HG02981 (cell line): ENCODE measurements around the gene LORICRIN.
"Not testable (repeated sequence)": the region's sequence is repeated elsewhere in the genome, so short reads cannot be mapped to it uniquely, and the experiment has no call there.

Source experiments
- ATAC-seq: cut with Tn5 transposase; IDR thresholded peaks from one replicate; pipeline ENCODE4 v1.9.1; 2021; ENCODE audit warnings: mild to moderate bottlenecking, moderate library complexity; ENCODE audit not compliant: unreplicated experiment

LORICRIN gene, protein sequence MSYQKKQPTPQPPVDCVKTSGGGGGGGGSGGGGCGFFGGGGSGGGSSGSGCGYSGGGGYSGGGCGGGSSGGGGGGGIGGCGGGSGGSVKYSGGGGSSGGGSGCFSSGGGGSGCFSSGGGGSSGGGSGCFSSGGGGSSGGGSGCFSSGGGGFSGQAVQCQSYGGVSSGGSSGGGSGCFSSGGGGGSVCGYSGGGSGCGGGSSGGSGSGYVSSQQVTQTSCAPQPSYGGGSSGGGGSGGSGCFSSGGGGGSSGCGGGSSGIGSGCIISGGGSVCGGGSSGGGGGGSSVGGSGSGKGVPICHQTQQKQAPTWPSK

GRCh38 chr1:153259387-153259786 lies at the start of gene LORICRIN:
Gene LORICRIN, plus strand, starts transcription at chr1:153259687. Its CDS starts 1,263 bp downstream, at chr1:153260950.
- no peak for ATAC-seq

DNA sequence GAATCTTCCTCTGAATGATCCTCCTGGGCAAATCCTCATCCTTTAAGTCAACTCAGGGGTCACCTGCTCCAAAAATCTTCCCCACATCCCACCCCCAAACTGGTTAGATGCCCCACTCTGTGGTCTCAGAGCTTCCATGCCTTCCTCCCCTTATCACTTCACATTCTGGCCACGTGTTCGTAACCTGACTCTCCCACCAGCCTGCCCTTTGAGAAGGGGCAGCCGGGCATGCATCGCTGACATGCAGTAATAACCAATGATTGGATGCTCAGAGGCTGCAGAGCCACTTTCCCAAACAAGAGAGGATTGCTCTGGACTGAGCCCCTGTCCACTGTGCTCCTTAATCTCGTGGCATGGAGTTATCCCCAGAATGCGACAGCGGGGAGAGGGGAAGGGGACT lies 49.3 kb upstream of the LORICRIN start:
- no peak for ATAC-seq

GRCh38 chr1:153212201-153212600 lies 47.3 kb upstream of the LORICRIN start:
- no peak for ATAC-seq

DNA sequence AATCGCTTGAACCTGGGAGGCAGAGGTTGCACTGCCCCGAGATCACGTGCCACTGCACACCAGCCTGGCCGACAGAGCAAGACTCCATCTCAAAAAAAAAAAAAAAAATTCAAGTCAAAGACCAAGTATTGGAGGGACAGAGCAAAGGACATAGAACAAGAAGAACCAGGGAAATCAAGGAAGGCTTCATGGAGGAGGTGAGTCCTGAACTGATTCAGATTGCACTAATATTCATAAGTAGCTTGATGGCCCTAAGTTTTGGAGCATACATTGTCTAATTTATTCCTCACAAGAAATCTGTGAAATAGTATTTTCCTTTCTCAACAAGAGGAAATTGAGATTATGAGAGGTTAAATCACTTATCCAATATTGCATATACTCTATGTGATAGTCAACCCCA lies 46.0 kb upstream of the LORICRIN start:
- ATAC-seq, result no peak

GRCh38 chr1:153217212-153217611 lies 42.3 kb upstream of the LORICRIN start, which contains the start of gene PRR9:
Gene PRR9, plus strand, starts transcription at chr1:153217584. Its CDS starts 561 bp downstream, at chr1:153218145.
- no peak for ATAC-seq

DNA sequence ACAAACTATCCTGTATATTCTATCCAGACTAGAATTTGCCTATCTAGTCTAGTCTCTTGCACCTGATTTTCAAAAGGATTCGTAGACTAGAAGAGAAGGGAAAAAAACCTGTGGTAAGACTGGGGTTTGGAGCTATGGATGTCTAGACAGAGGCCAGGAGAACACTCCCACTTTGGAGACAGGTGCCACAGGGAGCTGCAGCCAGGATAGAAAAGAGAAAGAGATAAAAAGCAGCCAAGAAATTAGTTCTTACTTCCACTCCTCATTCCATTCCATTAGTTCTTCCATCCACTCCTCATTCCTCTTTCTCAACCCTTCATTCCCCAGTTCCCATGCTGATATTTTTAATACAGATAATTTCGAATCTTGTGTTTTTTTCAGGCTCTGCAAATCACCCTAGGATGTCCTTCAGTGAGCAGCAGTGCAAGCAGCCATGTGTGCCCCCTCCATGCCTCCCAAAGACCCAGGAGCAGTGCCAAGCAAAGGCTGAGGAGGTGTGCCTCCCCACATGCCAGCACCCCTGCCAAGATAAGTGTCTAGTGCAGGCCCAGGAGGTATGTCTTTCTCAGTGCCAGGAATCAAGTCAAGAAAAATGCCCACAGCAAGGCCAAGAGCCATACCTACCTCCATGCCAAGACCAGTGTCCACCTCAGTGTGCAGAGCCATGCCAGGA lies 41.6 kb upstream of the LORICRIN start:
- ATAC-seq, result no peak

GRCh38 chr1:153220606-153221303 lies 38.7 kb upstream of the LORICRIN start:
- ATAC-seq, result no peak

DNA sequence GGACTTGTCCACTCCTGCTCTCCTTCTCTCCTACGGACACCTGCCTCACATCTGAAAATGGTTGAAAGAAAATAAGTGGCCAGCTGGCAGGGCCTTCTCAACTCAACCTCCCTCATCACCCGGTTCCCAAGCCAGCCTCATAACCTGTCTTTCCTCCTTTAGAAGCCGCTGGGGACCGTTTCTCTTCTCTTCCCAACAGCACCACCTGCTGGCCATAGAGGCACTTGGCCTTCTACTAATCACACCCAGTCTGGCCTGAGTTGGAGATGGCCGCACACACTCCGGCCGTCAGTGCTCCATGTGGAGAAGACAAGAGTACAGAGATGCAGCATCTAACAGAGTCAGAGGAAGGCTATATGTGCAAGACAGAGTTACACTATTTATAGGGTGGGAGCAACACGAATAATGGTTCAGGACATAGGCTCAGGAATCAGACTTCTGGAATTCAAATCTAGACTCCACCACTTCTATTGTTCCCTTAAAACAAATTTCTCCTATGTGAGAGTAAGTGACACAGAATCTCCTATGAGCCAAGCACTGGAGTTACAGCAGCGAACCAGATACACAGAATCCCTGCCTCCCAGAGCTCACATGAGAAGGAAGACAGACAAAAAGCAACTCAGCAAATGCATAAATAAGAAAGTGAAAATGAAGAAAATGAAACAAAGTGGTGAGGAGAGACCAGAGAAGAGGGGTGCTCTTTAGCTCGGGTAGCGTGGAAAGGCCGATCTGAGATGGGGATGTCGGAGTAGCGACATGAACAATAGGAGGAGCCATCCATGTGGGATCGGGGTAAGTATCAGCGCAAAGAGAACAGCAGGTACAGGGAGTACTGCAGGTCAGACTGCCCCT lies 36.2 kb upstream of the LORICRIN start:
- ATAC-seq, result peak; percentile 85

DNA sequence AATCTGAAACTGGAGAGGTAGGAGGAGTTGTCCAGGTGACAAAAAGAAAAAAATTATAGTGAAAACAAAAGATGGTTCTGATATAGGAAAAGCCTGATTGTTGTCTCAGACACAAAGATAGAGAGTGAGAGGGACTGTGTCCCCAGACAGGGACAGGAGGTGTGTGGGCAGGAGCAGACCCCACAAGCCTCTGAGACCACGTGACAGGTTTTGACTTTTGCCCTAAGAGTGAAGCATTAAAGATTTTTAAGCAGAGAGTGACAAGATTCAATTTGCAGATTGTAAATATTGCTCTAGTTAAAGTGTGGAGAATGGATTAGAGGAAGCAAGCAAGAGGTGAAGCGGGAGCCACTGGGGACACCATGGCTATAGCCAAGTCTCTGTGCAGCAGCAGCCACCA lies 31.7 kb upstream of the LORICRIN start:
- no peak for ATAC-seq

- no peak for ATAC-seq
Measured at GRCh38 chr1:153228491-153228890, 31.0 kb upstream of the LORICRIN start.

- ATAC-seq, result not testable (repeated sequence)
Measured at GRCh38 chr1:153229076-153229829, 30.2 kb upstream of the LORICRIN start.

DNA sequence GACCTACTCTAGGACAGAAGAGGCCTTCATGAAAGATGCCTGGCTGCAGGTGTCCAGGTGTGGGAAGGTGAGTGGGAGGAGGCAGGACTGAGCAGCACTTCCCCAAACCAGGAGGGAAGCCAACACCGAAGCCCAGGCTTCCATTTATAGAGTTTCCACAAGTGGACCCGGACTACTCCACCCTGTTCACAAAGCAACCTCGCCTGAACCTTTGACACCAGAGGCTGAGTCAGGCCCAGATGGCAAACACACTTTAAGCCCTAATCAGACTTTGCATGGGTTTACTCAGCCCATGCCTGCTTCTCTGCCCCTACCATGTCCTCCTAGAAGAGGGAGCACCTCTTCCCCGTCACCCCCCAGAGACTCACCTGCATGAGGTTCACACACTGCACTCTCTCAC lies 28.1 kb upstream of the LORICRIN start:
- no peak for ATAC-seq

GRCh38 chr1:153231785-153232184 lies 27.7 kb upstream of the LORICRIN start:
- no peak for ATAC-seq

DNA sequence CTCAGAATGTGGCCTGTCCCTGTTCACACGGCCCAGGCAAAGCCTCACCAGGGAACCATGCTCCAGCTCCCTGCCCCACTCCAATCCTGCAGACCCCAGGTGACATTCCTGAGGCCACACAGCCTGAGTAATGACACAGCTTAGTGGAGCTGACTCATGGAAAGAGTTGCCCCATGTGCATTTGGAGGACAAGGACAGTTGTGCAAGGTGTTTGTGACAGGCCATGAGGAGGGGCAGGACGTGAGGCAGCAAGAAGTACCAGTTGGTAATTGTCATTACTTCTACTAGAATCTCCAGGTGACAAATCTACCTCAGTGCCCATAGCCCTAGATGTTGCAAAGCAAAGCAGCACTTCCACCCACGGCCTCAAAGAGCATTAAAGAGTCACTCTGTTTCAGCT lies 26.9 kb upstream of the LORICRIN start:
- no peak for ATAC-seq

- no peak for ATAC-seq
Measured at GRCh38 chr1:153233448-153233847, 26.0 kb upstream of the LORICRIN start.

DNA sequence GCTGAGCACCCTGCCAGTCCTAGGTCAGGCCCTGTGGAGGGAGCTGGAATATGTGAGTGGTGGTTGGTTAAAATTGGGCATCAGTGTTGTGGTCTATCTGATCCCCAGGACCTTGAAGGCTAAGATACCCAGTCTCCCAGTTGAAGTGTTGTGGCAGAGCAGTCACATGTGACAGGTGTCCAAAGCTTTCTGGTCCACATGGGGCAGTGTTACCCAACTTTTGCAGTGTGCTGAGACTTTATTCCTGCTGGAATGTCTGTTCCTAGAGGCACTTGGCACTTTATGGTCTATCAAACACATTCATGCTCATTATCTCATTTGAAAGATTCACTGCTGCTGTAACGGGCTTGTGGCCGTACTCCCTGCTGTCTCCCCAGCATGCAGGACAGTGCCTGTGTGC lies 21.0 kb upstream of the LORICRIN start:
- ATAC-seq, result no peak

- no peak for ATAC-seq
Measured at GRCh38 chr1:153242160-153242559, 17.3 kb upstream of the LORICRIN start.

GRCh38 chr1:153245466-153245865 lies 14.0 kb upstream of the LORICRIN start:
- no peak for ATAC-seq

DNA sequence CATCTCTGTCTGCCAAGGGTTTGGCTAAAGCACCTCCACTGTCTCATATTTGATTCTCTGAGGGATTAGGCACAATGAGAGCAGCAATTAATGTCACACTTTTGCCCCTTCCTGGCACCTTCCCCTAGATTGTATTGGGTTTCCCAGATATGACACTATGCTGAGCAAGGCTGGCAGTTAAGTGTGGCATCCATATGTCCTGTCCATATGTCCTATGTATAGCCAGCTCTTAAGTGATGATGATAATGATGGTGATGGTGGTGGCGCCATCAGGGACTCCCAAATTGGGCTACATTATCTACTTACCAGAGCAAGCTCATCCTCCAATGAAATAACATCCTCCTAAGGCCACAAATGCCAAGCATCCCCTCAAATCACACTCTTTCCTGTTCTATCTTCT lies 13.5 kb upstream of the LORICRIN start:
- no peak for ATAC-seq

GRCh38 chr1:153246825-153247224 lies 12.7 kb upstream of the LORICRIN start:
- no peak for ATAC-seq
